K562 (cell line): ENCODE data around the gene TRIM44. TPM values are rescaled to one million over a fixed set of nuclear protein-coding genes. Genes with fewer than 3 reads are reported as not detected.

Experiments used
- POLR2A ChIP-seq: fragments of 450-650 bp; conservative IDR thresholded peaks from 2 replicates; pipeline ENCODE4 v1.6.1; 2016
- POU5F1 ChIP-seq: fragments of 150-350 bp; IDR thresholded peaks from 2 replicates; pipeline ENCODE4 v1.6.1; 2014; ENCODE audit warnings: borderline replicate concordance, low read length, low read depth, mild to moderate bottlenecking; ENCODE audit not compliant: partially characterized antibody
- SIN3A ChIP-seq, 2 experiments: fragments of 150-350 bp in 1 of 2; IDR thresholded peaks; 2 replicates each; pipeline ENCODE4 v1.6.1; 2011 to 2016; ENCODE audit warnings: borderline replicate concordance in 2 of 2, low read depth in 2 of 2, low read length in 2 of 2, mild to moderate bottlenecking in 2 of 2, moderate library complexity in 2 of 2; ENCODE audit not compliant: control insufficient read depth in 1 of 2
- ZFP30 ChIP-seq: fragments of 250-450 bp; sonication (Bioruptor Pico); IDR thresholded peaks from 2 replicates; pipeline ENCODE4 v1.8.0; 2022; ENCODE audit warnings: moderate library complexity, mild to moderate bottlenecking, inconsistent platforms, borderline replicate concordance
- polyA plus RNA-seq, 8 experiments: library from polyadenylated mRNA; depleted of rRNA in 4 of 8; stranded (reverse) in 5 of 8; unstranded in 3 of 8; fragments of >200 nt; fragmentation: Nextera tagmentation in 2 of 8; fragmentation: Illumina TruSeq in 1 of 8; extraction: Ambion mirVana in 2 of 8; extraction: Trizol in 1 of 8; gene quantifications; 2 replicates each; pipeline versions ENCODE4 v1.2.1 to v1.2.3, GENCODE V29; 2011 to 2014; ENCODE audit warnings: inconsistent platforms in 1 of 8, missing spikeins in 1 of 8
- total RNA-seq, 7 experiments: library from RNA; depleted of rRNA in 6 of 7; stranded (reverse); fragments of >200 nt in 6 of 7; fragmentation: Illumina TruSeq in 2 of 7; extraction: Trizol in 2 of 7; gene quantifications; 2 replicates each; pipeline versions ENCODE4 v1.2.1 to v1.2.3, GENCODE V29; 2011 to 2021; ENCODE audit warnings: low replicate concordance in 1 of 7

TRIM44 gene
- total and polyA plus RNA-seq, 9 of the 15 experiments (the other 6 are each of a cell fraction or from before 2014, with no cell fraction given), result 8.3 to 105 (median 37.2) TPM

- TF ChIP-seq ZFP30 (no peak), SIN3A (IDR thresholded peaks at IDR 0.05; ENCODE audit: borderline replicate concordance in 2 of 2, control insufficient read depth in 1 of 2, low read depth in 2 of 2, low read length in 2 of 2) (no peak), POLR2A (no peak), POU5F1 (no peak)
Measured at GRCh38 chr11:35866601-35867000, 204.0 kb downstream of the TRIM44 start (continued).

Other genes with a start within 250 kb of the TRIM44 start
- 0.05 TPM in 1 of 2 replicates, not detected in the other for gene SLC1A2, start 243.2 kb upstream of the TRIM44 start, total RNA-seq (2014; rRNA removed)
- not detected in 2 replicates for gene SLC1A2, start 243.2 kb upstream of the TRIM44 start, total RNA-seq (2014; rRNA removed; fragmentation: Illumina TruSeq; extraction: Trizol)
- gene SLC1A2, start 243.2 kb upstream of the TRIM44 start, total RNA-seq (2015; rRNA removed; fragmentation: Illumina TruSeq; extraction: Trizol), result 0.07 TPM in 1 of 2 replicates, not detected in the other
- not detected in 2 replicates for gene SLC1A2, start 243.2 kb upstream of the TRIM44 start, total RNA-seq (2021)
- 0.03 TPM in 2 replicates for gene SLC1A2, start 243.2 kb upstream of the TRIM44 start, polyA plus RNA-seq (2011; rRNA removed)
- not detected in 2 replicates for gene SLC1A2, start 243.2 kb upstream of the TRIM44 start, polyA plus RNA-seq (2014; fragmentation: Illumina TruSeq; extraction: Trizol)
- gene SLC1A2, start 243.2 kb upstream of the TRIM44 start, polyA plus RNA-seq (2014; fragmentation: Nextera tagmentation; extraction: Ambion mirVana), result not detected
- 0.04 TPM in 1 of 2 replicates, not detected in the other for gene SLC1A2, start 243.2 kb upstream of the TRIM44 start, polyA plus RNA-seq (2014; rRNA removed)
- not detected in 2 replicates for gene PAMR1, start 137.2 kb upstream of the TRIM44 start, total RNA-seq (2014; rRNA removed)
- not detected in 2 replicates for gene PAMR1, start 137.2 kb upstream of the TRIM44 start, total RNA-seq (2014; rRNA removed; fragmentation: Illumina TruSeq; extraction: Trizol)
- not detected in 2 replicates for gene PAMR1, start 137.2 kb upstream of the TRIM44 start, total RNA-seq (2015; rRNA removed; fragmentation: Illumina TruSeq; extraction: Trizol)
- gene PAMR1, start 137.2 kb upstream of the TRIM44 start, total RNA-seq (2021), result not detected in 2 replicates
- gene PAMR1, start 137.2 kb upstream of the TRIM44 start, polyA plus RNA-seq (2011; rRNA removed), result not detected in 2 replicates
- not detected in 2 replicates for gene PAMR1, start 137.2 kb upstream of the TRIM44 start, polyA plus RNA-seq (2014; fragmentation: Illumina TruSeq; extraction: Trizol)
- not detected for gene PAMR1, start 137.2 kb upstream of the TRIM44 start, polyA plus RNA-seq (2014; fragmentation: Nextera tagmentation; extraction: Ambion mirVana)
- gene PAMR1, start 137.2 kb upstream of the TRIM44 start, polyA plus RNA-seq (2014; rRNA removed), result not detected in 2 replicates
- 2.0 and 2.9 TPM in 2 replicates for gene FJX1, start 44.3 kb upstream of the TRIM44 start, total RNA-seq (2014; rRNA removed)
- 1.2 TPM in 2 replicates for gene FJX1, start 44.3 kb upstream of the TRIM44 start, total RNA-seq (2014; rRNA removed; fragmentation: Illumina TruSeq; extraction: Trizol)
- 0.72 and 1.1 TPM in 2 replicates for gene FJX1, start 44.3 kb upstream of the TRIM44 start, total RNA-seq (2015; rRNA removed; fragmentation: Illumina TruSeq; extraction: Trizol)
- 2.7 and 3.7 TPM in 2 replicates for gene FJX1, start 44.3 kb upstream of the TRIM44 start, total RNA-seq (2021)
- gene FJX1, start 44.3 kb upstream of the TRIM44 start, polyA plus RNA-seq (2011; rRNA removed), result 0.22 and 0.95 TPM in 2 replicates
- 0.64 and 0.66 TPM in 2 replicates for gene FJX1, start 44.3 kb upstream of the TRIM44 start, polyA plus RNA-seq (2014; fragmentation: Illumina TruSeq; extraction: Trizol)
- gene FJX1, start 44.3 kb upstream of the TRIM44 start, polyA plus RNA-seq (2014; fragmentation: Nextera tagmentation; extraction: Ambion mirVana), result under 1 TPM; 0.10 to 0.38 TPM
- 0.58 and 0.84 TPM in 2 replicates for gene FJX1, start 44.3 kb upstream of the TRIM44 start, polyA plus RNA-seq (2014; rRNA removed)